Gastrocnemius medialis (tissue), 4 donors: ENCODE measurements around the gene GNG4.

Experiments used
- POLR2A ChIP-seq, 2 donors: fragments of 450-650 bp; IDR thresholded peaks; one replicate each; pipeline ENCODE4 v1.6.1; 2017; ENCODE audit warnings: antibody characterized with exemption in 2 of 2, mild to moderate bottlenecking in 2 of 2, moderate library complexity in 2 of 2
- TF ChIP-seq, protein P1 (sequence below), 5 experiments: fragments of 450-650 bp in 3 of 5; fragments of 200-600 bp in 2 of 5; sonication (generic) in 2 of 5; IDR thresholded peaks in 4 of 5; conservative IDR thresholded peaks in 1 of 5; 1 replicate in 4 of 5; 2 replicates in 1 of 5; pipeline ENCODE4 v1.5.1; 2016 to 2019; ENCODE audit warnings: antibody characterized with exemption in 5 of 5, mild to moderate bottlenecking in 3 of 5, moderate library complexity in 3 of 5

DNA sequence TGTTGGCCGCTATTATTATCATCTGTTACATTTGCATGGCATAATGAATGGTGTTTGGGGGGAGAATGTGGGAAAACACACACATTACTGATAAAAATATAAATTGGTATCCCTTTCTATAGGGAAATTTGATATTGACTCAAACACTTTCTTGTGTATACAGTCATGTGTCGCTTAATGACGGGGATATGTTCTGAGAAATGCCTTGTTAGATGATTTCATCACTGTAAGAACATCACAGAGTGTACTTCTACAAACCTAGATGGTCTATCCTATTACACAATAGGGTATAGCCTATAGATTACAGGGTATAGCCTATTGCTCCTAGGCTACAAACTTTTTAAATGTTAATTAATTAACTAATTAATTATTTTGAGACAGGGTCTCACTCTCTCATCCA lies 78.1 kb downstream of the GNG4 start:
- TF ChIP-seq, protein P1, sequence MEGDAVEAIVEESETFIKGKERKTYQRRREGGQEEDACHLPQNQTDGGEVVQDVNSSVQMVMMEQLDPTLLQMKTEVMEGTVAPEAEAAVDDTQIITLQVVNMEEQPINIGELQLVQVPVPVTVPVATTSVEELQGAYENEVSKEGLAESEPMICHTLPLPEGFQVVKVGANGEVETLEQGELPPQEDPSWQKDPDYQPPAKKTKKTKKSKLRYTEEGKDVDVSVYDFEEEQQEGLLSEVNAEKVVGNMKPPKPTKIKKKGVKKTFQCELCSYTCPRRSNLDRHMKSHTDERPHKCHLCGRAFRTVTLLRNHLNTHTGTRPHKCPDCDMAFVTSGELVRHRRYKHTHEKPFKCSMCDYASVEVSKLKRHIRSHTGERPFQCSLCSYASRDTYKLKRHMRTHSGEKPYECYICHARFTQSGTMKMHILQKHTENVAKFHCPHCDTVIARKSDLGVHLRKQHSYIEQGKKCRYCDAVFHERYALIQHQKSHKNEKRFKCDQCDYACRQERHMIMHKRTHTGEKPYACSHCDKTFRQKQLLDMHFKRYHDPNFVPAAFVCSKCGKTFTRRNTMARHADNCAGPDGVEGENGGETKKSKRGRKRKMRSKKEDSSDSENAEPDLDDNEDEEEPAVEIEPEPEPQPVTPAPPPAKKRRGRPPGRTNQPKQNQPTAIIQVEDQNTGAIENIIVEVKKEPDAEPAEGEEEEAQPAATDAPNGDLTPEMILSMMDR (IDR thresholded peaks at IDR 0.05 in 4 of 5, conservative IDR thresholded peaks at IDR 0.05 in 1 of 5): no peak
- TF ChIP-seq POLR2A (IDR thresholded peaks at IDR 0.05): no peak
